ENCODE results near the gene FABP1.

FABP1 gene

DNA sequence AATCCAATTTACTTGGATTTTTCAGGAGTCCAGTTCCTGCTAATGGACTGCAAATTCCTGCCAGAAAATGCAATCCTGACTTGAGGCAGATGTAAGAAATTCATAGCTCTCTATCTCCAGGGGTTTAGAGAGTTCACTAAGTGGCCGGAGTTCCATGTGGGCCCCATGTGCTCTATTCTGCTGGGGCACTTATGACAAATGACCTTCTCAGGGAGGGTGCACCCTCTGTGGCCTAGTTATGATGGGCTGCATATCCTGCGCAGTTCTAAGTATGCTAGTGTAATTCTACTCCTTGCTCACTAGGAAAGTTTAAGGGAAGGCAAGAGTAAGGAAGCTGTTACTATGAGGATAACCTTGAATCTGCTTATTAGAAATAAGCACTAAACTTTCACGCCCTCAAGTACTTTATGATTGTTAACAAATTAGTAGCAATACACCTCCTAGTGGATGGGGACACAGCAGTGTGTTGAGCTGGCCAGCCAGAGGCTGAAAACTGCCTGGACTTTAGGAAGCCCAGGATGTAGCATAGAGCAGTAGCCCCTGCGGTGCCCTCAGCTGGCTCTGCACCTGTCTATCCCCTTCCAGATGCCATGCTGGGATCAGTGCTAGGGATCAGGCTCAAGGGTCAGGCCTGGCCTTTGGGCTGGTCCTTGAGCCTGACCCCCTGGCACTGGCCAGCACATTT is 45.8 kb downstream of the FABP1 start:
- no peak for DNase-seq (ENCODE audit: low read depth)

DNA sequence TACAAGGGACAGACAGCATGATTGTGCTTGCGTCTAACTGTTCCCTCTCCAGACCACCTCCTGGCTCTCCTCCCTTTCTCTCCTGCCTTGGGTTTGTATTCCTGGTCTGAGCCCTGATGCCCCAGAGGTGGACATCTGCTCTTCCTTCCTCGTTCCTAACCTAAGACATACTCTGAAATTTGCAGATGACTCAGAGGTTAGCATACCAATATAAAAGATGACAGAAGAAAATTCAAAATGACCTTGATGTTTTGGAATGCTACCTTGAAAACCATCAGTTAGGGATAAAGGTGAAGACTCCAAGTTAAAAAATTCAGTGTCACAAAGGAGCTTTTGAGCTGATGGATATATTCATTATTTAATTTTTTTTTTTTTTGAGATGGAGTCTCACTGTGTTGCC is 47.3 kb downstream of the FABP1 start:
- no peak for DNase-seq (ENCODE audit: low read depth)

DNA sequence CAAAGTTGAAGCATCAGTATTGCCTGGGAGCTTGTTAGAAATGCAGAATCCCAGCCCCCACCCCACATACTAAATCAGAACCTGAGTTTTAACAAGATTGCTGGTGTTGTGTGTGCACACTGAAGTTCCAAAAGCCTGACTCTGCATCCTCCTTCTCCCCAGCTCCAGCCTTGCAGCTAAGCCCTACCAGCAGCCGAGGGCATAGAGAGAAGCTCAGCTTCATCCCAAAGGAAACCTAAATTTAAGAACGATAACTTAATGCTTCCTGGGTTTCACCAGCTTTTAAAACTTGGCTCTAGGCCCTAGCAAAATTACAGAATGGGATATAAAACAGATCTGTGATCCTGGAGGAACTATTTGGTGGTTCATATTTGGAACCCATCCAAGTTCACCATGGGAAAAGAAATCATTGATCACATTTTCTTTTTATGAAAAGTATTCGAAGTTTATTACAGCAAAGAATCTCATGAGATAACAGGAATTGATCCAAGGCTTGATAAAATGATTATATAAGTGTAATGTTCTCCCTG is 49.2 kb downstream of the FABP1 start:
- DNase-seq (ENCODE audit: low read depth), result no peak

DNA sequence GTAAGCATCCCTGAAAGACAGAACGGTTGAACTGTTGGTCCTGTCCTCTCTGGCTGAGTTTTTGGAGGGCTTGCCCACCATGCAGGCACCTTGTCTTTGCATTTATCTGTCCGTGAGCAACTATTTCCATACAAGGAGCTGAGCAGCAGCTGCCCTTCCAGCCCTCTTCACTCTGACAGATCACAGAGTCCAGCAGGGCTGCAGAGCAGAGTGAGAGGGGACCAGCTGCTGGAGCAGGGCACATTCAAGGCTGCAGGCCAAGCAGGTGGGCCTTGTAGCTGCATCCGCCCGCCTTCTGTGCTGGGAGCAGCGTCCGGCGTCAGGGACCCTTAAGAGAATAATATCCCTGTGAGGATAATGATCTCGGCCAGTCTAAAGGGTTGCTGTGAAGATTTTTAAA is 50.8 kb downstream of the FABP1 start:
- DNase-seq (ENCODE audit: low read depth), result no peak

DNA sequence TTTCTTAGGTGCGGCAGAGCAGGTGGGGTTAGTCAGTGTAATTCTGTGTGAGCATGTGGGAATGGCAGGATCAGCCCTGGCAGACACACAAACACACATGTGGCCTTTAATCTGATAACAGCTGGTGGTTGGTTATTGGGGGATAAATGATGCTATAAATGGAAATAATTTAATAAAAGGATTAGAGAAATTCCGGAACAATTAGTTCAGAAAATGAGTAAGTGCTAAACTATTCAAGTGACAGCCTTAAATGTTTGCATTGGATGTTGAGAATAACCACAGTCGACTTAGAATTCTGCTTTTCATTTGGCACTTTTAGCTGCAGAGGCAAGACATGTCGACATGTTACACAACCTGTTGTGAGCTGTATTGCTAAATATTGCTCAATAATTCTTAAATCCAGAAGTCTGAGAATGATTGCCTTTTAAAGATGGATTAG is 53.0 kb downstream of the FABP1 start:
- no peak for DNase-seq (ENCODE audit: low read depth)

DNA sequence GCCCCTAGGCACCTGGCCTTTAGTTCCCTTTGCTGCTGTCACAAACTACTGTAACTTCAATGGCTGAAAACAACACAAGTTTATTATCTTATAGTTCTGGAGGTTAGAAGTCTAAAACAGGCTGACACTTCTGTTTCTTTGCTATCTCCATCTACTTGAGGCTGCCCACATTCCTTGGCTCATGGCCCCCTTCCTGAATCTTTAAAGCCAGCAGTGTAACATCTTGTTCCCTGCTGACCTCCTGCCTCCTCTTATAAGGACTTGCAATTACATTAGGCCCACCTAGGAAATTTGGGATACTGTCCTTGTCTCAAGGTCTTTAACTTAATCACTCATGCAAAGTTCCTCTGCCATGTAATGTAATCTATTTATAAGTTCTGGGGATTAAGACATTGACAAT is 53.7 kb downstream of the FABP1 start:
- DNase-seq (ENCODE audit: low read depth), result no peak

All from stimulated activated CD8-positive, alpha-beta memory T cell treated with anti-CD3 and anti-CD28 coated beads, Interleukin-15, amount 100 ng/mL, for 24 hours (primary cell).